ENCODE measurements around the gene CYBC1.

DNA sequence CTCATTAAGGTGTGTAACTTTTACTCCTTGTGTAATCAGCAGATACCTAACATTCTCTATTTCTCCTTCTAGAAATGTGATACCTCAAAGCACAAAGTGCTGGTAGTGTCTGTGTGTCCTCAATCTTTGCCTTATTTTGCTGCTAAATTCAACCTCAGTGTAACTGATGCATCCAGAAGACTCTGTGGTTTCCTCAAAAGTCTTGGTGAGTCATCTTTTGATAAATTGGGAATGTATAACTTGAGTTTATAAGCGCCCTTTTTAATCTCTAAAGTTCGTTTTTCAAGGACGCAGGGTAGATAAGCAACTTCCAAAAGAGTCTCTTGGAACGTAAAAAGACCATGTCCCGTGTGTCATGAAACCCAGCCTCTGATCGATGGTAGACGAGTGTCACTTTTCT is 18.1 kb upstream of the CYBC1 start:
- no peak for TF ChIP-seq YY1 (IDR thresholded peaks at IDR 0.05; ENCODE audit: insufficient read depth, insufficient read length)
- TF ChIP-seq ZNF274 (IDR thresholded peaks at IDR 0.05; ENCODE audit: low read depth, low read length) = no peak
- no peak for TF ChIP-seq SUZ12 (IDR thresholded peaks at IDR 0.05; ENCODE audit: extremely low read depth, insufficient read depth, insufficient read length)

Measured in NT2/D1 (cell line).